Epithelial cell of prostate (primary cell): ENCODE measurements around the gene GPR183.

Experiments
- DNase-seq: peaks from one replicate; pipeline ENCODE4 v3.0.0-alpha.2; 2011; ENCODE audit warnings: low read depth, low spot score
- H3K27ac ChIP-seq: fragments of 450-650 bp; 2 replicates; pipeline ENCODE4 v1.5.1; 2017; ENCODE audit warnings: mild to moderate bottlenecking

GPR183 gene

DNA sequence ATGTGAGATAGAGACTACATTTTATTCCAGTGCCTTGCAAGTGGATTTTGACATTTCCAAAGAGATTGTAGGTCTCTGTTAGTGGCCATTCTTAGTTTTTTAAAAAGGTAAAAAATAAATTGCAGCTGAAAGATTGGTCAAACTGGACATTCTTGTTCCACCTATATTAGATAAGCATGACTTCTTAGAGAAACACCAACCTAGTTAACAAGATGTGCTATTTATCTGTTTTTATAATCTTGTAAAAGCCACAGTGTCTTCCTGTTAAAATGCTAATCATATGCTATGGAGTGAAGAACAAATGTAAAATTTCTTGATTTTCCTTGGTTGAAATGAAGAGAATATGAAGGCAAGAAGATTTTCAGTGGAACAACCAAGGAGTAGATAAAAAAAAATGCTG lies 33.4 kb upstream of the GPR183 start:
- H3K27ac ChIP-seq: no peak overlapping the region

GRCh38 chr13:99339736-99340397 lies 32.7 kb upstream of the GPR183 start:
- no peak overlapping the region for H3K27ac ChIP-seq
- DNase-seq: no peak

More for the DNA sequence above, 33.4 kb upstream of the GPR183 start:
- no peak for DNase-seq

GRCh38 chr13:99339230-99339721 lies 32.1 kb upstream of the GPR183 start:
- no peak for DNase-seq
- H3K27ac ChIP-seq: no peak overlapping the region

- no peak overlapping the region for H3K27ac ChIP-seq
- DNase-seq: no peak
Measured at GRCh38 chr13:99335603-99336002, 28.4 kb upstream of the GPR183 start.

DNA sequence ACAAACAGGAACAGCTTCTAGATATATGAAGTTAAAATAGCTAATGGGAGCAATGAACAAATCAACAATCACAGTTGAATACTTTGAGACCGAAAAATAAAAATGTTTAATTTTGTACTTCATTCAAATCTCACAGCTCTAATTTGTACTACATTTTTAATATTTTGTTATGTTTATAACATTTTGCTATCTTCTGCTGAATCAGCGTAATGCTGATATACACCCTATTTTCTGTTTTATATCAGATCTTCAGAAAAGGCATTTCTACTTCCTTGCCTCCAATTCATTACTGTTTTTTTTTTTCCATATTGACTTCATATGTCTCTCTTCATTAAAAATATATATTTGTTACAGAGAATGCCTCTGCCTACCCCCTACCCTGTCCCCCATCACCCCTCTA lies 27.9 kb upstream of the GPR183 start:
- DNase-seq: no peak
- H3K27ac ChIP-seq: no peak overlapping the region

GRCh38 chr13:99334221-99334620 lies 27.0 kb upstream of the GPR183 start:
- DNase-seq: no peak
- H3K27ac ChIP-seq: no peak overlapping the region

DNA sequence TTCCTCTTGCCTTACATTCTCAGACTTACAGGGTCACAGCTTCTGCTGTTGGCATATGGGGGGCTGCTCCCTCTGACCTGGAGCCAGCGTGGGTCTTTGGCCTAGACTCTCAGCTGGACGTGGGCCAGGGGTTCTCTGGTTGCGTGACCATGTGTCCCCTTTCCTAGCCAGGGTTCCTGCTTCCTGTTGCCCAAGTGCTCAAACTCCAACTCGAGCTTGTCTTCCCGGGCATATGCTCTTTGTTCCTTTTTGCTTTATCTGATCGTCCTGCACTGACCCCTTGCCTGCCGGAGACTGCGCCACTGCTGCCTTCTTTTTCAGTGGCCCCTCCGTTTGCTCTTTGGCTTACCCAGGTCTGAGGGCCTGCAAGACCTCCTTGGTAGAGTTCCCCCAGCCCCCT lies 25.3 kb upstream of the GPR183 start:
- no peak for DNase-seq

DNA sequence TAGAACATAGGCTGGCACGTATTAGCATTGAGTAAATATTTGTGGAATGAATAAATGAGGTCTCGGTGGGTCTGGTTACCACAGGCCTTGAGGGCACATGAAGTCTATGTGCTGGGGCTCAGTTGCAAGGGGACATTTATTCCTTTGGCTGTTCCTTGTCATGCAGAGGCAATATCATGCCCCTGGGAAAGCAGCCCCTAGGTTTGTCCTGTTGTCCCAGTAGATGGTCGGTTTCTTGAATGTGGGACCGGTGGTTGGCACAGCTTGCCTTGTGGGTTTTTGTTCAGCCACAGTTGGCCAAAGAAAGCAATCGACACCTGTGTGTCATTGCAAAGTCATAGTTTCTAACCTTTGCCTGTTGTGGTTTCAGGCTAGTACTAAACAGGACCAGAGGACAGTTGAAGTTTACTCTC lies 24.7 kb upstream of the GPR183 start:
- no peak for DNase-seq
- H3K27ac ChIP-seq: no peak overlapping the region

More for the DNA sequence above, 25.3 kb upstream of the GPR183 start:
- no peak overlapping the region for H3K27ac ChIP-seq

- no peak for DNase-seq
Measured at GRCh38 chr13:99330942-99331341, 23.7 kb upstream of the GPR183 start.

GRCh38 chr13:99329477-99329876 lies 22.3 kb upstream of the GPR183 start:
- no peak overlapping the region for H3K27ac ChIP-seq
- no peak for DNase-seq

More at GRCh38 chr13:99330942-99331341, 23.7 kb upstream of the GPR183 start:
- H3K27ac ChIP-seq: no peak overlapping the region

DNA sequence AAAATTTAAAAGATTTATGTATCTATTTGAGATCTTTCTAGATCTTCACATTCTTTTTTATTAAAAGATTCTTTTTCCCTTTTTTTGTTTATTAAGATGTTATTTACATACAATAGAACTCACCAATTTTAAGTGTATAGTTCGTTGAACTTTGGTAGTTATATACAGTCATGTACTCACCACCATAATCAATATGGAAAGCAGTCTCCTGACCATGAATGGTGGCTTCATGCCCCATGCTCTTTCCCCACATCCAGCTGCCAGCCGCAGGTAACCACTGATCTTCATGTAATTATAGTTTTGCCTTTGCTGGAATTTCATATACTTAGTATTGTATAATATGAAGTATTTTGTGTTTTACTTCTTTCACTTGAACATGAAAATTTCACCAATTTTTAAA lies 20.6 kb upstream of the GPR183 start:
- DNase-seq: no peak
- H3K27ac ChIP-seq: no peak overlapping the region

DNA sequence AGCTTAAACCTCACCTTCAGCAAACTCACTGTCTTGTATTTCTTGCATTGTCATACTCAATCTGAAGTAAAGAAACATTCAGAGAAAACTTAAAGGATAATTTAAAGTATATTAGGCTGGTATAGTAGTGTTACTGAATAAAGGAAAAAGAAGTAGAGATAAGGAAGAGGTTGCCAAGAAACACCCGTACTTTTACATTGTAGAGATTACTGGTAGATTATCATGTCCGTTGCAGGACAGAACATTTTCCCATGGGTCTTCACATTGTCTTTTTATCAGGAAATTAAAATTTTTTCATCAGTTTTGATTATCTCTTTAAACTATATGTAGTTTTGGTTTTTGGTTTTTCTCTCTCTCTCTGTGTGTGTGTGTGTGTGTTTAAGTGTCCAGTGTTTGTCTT lies 19.9 kb upstream of the GPR183 start:
- H3K27ac ChIP-seq: no peak overlapping the region
- DNase-seq: no peak

DNA sequence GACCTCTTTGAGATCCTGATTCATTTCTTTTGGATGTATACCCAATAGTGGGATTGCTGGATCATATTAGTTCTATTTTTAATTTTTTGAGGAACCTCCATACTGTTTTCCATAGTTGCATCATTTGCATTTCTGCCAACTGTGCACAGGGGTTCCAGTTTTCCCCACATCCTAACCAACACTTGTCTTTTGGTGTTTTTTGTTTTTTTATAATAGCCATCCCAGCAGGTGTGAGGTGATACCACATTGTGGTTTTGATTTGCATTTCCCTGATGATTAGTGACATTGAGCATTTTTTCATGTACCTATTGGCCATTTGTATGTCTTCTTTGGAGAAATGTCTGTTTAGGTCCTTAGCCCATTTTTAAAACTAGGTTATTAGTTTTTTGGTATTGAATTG lies 18.8 kb upstream of the GPR183 start:
- DNase-seq: no peak
- H3K27ac ChIP-seq: no peak overlapping the region

DNA sequence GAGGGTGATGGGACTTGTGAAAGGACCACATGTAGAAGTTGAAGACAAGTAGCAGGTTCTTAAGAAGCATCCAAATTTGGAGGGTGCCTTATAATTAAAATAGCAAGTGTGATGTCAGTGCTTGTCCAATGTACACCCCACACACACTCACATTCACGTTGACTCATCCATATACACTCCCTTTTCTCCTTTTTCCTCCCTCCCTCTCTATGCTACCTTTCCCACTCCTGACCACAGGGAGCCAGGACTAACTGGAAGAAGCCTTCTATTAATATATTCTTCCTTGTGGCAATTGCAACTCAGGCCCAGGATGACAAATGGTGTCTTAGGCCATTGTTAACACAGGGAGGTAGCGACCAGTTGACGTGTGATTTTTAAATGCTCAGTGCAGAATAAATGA lies 16.3 kb upstream of the GPR183 start:
- no peak overlapping the region for H3K27ac ChIP-seq
- no peak for DNase-seq

DNA sequence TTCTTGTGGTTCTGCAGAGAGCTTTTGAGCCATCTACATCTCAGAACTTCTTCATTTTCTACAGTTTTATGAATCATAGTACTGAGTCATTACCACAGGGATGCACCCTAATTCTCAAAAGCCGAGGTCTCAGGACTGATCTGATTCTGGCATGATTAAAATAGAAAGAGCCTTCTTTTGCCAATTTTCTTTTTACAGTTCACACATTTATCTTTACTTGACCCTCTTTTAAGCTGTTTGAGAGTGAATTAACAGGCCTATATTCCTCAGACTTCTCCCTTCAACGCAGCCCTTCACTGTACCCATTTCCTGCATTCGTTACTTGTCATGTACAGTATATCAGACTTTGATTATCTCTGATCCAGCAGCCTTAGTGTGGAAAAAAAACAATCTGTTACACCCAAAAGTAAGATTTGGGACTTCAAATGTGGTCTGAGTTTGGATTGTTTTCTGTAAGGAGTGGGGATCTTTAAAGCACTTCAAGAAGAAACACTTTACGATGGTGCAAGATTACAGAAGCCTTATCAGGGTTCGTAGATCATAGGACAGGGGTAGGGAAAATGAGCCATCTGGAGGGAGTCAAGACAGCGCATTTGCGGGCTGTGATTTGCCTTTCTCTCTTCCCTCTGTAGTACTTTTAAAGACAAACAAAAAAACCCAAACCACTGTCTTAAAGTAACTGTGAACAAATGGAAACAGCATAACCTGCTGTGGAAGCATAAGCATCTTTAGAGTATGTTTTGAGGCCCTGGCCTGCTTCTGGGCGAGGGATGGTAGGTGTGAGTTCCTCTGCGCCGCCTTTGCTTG lies 15.3 kb upstream of the GPR183 start:
- H3K27ac ChIP-seq: no peak overlapping the region
- no peak for DNase-seq

DNA sequence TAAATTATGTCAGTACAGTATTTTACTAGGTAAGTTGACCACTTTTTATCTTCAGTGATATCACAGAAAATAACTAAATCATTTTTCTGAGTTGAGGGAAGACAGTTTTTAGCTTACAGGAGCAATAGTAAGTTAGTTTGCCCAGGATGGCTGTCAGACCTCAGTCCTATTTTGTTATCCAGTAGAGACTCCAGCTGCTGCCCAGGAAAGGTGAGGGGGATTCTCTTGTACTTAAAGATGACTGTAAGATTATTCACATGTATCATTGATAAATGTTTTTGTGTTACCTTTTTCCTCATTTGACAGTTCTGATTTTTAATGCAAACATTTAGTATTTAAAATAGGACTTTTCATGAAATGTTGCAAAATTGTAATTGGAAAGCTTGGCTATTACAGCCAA lies 14.5 kb upstream of the GPR183 start:
- H3K27ac ChIP-seq: no peak overlapping the region
- DNase-seq: no peak

DNA sequence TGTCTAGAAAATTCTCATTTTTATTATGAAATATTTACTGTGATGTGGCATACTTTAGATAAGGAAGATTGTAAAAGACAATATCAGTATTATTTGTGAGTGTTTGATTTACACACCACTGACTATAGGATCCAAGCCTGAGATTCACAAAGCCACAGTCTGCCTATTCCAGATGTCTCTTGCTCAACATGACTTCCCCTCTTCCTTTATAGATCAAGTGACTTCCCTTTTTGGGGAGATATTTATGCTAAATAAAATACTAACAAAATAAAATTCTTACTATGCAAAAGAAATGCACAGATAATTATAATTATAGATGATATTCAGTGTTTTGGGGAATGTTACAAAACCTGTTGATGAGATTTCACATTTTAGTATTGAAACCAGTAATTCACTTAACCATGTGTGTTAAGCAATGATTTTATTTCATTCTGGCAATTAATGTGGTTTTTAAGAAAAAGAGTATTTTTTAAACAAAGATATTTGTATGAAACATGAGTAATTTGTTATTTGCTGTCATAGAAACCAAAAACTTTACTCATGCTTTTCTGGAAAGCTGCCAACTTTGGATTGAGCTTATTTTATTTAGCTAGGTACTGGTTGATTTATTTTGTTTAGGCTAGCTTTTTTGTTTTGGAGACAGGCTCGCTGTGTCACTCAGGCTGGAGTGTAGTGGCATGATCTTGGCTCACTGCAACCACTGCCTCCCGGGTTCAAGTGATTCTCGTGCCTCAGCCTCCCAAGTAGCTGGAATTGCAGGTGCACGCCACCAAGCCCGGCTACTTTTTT lies 13.7 kb upstream of the GPR183 start:
- H3K27ac ChIP-seq: no peak overlapping the region
- no peak for DNase-seq

- DNase-seq: no peak
Measured at GRCh38 chr13:99316657-99317256, 9.6 kb upstream of the GPR183 start.

GRCh38 chr13:99316224-99316623 lies 9.0 kb upstream of the GPR183 start:
- no peak overlapping the region for H3K27ac ChIP-seq
- no peak for DNase-seq

More at GRCh38 chr13:99316657-99317256, 9.6 kb upstream of the GPR183 start:
- no peak overlapping the region for H3K27ac ChIP-seq

- DNase-seq: no peak
- H3K27ac ChIP-seq: no peak overlapping the region
Measured at GRCh38 chr13:99315186-99315585, 8.0 kb upstream of the GPR183 start.
